ENCODE data around the gene TMEM179. TPM values are rescaled to one million over a fixed set of nuclear protein-coding genes. Genes with fewer than 3 reads are reported as not detected.

Gene TMEM179
- total and polyA plus RNA-seq, 2 experiments from 2014 or later = not detected

DNA sequence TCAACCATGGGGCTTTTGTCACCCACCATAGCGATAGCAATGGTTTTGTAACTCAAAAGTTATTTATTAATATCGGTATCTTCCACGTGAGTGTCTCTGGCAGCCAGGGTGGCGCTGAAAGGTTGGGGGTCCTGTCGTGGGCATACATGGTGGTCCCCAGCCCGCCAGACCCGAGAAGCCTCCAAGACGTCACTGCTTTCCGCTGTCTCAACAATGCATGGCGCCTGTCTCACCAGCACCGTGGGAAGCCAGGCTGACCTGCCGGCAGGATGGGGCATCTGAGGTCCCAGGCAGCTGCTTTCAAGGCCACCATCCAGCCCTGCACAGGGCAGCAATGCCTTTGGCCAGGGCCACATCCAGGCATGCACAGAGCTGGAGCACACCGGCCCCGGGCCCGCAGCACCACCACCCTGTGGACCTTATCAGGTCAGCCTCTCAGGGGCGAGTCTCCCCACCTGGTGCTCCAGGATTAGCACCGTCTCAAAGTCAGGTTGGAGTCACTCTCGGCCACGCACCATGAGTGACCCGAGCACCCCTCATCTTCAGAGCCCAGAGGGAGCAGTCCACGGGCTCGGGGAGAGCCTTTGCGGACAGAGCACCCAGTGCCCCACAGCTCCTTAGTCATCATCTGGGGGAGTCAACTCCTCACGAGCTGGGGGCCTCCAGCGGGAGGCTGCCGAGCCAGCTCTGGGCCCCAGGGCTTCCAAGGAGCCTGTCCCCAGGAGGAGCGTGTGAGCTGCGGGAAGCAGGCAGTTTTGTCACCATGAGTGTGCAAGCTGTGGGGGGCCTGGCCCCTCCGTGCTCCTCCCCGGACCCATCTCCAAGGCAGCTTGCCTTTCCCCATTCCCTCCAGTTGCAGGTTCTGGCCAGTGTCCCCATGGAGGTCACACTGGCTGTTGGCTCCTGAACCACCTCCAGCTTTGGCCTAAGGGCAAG is 39.6 kb downstream of the TMEM179 start:
- no peaks in the 10 kb centered on the region for H3K79me2 ChIP-seq (ENCODE audit: insufficient read depth)
- no peak overlapping the region for H3K27ac ChIP-seq
- no peak for DNase-seq
- TF ChIP-seq EZH2 (IDR thresholded peaks at IDR 0.05; ENCODE audit: insufficient read depth, poor library complexity, severe bottlenecking) (no peak), EZH2phosphoT487 (IDR thresholded peaks at IDR 0.05; ENCODE audit: insufficient read depth, low read depth) (no peak)
- no peaks in the 10 kb centered on the region for H3K36me3 ChIP-seq (ENCODE audit: low read depth)
- H3K9me3 ChIP-seq (ENCODE audit: low read depth) = no peaks in the 10 kb centered on the region
- H4K20me1 ChIP-seq (ENCODE audit: insufficient read depth) = no peaks in the 10 kb centered on the region
- H3K9me2 ChIP-seq (ENCODE audit: insufficient read depth) = no peaks in the 10 kb centered on the region
- WGBS, 2 experiments (ENCODE audit: low coverage in 1 of 2, low lambda C conversion rate in 2 of 2, missing lambda C conversion rate in 2 of 2) = 41 to 43% methylated on average over 30 of the region's 30 CpGs
- H2AFZ ChIP-seq = no peak overlapping the region
- in situ Hi-C loops (cut with MboI) = loop anchor here (10.0 kb wide), 1 partner anchor 430 kb away; the partner anchor contains the start of gene KIF26A
- no peak overlapping the region for H3K4me3 ChIP-seq
- no peaks in the 10 kb centered on the region for H3F3A ChIP-seq (ENCODE audit: insufficient read depth)
- H3K9ac ChIP-seq = no peak overlapping the region
- H3K4me1 ChIP-seq (ENCODE audit: insufficient read depth) = no peaks in the 10 kb centered on the region
- H3K27me3 ChIP-seq (replicated peaks; ENCODE audit: insufficient read depth) = peaks cover 13% of the 10 kb centered on the region
- H3K4me2 ChIP-seq (ENCODE audit: unreplicated experiment) = no peak overlapping the region

DNA sequence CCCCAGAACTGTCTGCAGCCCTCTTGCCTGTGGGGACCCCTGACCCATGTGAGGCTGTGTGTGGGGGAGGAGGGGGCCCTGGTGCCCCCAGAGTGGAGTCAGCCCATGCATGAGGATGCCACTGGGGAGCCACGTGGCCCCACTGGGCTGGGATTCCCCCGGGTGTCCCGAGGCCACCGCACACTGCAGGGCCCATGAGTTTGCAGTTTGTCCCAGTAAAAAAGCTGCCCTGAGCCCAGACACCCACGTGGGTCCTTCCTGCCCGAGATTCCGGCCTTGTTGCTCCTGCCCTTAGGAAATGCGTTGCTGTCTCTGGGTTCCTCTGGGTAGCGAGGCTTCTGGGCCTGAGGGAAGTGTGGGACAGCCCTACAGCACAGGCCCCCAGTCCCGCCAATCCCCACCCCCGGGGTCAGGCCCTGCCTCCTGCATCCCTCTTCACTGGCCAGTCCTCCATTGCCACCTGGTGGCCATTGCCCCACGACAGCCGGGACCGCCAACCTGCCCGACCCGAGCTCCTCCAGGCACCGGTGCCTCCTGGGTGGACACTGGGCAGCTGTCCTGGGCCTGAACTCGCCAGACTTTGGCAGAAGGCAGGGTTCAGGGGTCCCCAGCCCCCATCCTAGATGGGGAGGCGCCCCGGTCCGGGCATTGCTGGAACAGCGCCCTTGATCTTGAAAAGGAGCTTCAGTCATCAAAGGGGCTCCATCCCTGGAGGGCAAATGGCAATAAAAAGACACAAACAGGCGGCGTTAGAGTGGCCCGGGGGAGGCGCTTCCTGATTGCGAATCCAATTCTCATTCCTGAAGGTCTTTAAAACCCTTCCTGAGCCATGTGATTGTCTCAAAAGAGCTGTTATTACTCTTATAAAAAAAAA is 40.6 kb downstream of the TMEM179 start:
- H3K4me1 ChIP-seq (ENCODE audit: insufficient read depth) = no peaks in the 10 kb centered on the region
- no peaks in the 10 kb centered on the region for H3K9me2 ChIP-seq (ENCODE audit: insufficient read depth)
- no peaks in the 10 kb centered on the region for H3F3A ChIP-seq (ENCODE audit: insufficient read depth)
- no peak overlapping the region for H3K4me3 ChIP-seq
- H3K9me3 ChIP-seq (ENCODE audit: low read depth) = no peaks in the 10 kb centered on the region
- H3K27me3 ChIP-seq (replicated peaks; ENCODE audit: insufficient read depth) = peaks cover 13% of the 10 kb centered on the region
- WGBS, 2 experiments (ENCODE audit: low coverage in 1 of 2, low lambda C conversion rate in 2 of 2, missing lambda C conversion rate in 2 of 2) = 3 to 6% methylated on average over 23 to 25 of the region's 27 CpGs
- no peaks in the 10 kb centered on the region for H3K36me3 ChIP-seq (ENCODE audit: low read depth)
- no peak overlapping the region for H3K4me2 ChIP-seq (ENCODE audit: unreplicated experiment)
- in situ Hi-C loops (cut with MboI) = loop anchor here (10.0 kb wide), 1 partner anchor 429 kb away; the partner anchor contains the start of gene KIF26A
- H3K27ac ChIP-seq = no peak overlapping the region
- no peak overlapping the region for H2AFZ ChIP-seq
- no peak overlapping the region for H3K9ac ChIP-seq
- DNase-seq = peak; percentile 63
- no peaks in the 10 kb centered on the region for H4K20me1 ChIP-seq (ENCODE audit: insufficient read depth)
- TF ChIP-seq EZH2phosphoT487 (IDR thresholded peaks at IDR 0.05; ENCODE audit: insufficient read depth, low read depth) (no peak), EZH2 (IDR thresholded peaks at IDR 0.05; ENCODE audit: insufficient read depth, poor library complexity, severe bottlenecking) (no peak)
- H3K79me2 ChIP-seq (ENCODE audit: insufficient read depth) = no peaks in the 10 kb centered on the region

DNA sequence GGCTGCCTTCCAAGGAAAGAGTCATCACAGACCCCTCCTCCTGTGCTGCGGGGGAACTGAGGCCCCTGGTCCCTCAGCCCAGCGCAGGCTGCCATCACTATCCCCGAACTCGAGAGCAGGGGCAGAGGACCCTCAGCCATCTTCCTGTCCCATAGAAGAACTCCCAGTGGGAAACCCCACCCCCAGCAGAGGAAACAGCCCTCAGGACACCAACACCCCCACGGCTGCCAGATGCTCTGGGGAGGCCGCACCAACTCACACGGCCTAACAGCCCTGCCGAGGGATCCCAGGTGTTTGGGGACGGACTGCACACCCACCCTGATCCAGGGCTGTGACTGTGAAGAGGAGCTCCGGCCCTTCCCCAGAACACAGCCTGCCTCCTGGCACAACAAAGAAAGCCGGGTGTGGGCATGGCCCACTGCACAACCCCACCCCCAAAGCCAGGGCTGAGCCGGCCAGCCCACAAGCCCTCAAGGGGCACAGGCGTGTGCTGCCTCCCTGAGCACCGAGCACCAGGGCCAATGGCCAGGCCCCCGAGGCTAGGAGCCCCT is 41.3 kb downstream of the TMEM179 start:
- H3F3A ChIP-seq (ENCODE audit: insufficient read depth) = no peaks in the 10 kb centered on the region
- in situ Hi-C loops (cut with MboI) = loop anchor here (10.0 kb wide), 1 partner anchor 428 kb away; the partner anchor contains the start of gene KIF26A
- 45 to 46% methylated on average over 15 of the region's 15 CpGs for WGBS, 2 experiments (ENCODE audit: low coverage in 1 of 2, low lambda C conversion rate in 2 of 2, missing lambda C conversion rate in 2 of 2)
- H3K27me3 ChIP-seq (replicated peaks; ENCODE audit: insufficient read depth) = peaks cover 10% of the 10 kb centered on the region; the same call in 1 of the 2 replicates
- H3K27ac ChIP-seq = no peak overlapping the region
- no peaks in the 10 kb centered on the region for H4K20me1 ChIP-seq (ENCODE audit: insufficient read depth)
- TF ChIP-seq EZH2 (IDR thresholded peaks at IDR 0.05; ENCODE audit: insufficient read depth, poor library complexity, severe bottlenecking) (no peak), EZH2phosphoT487 (IDR thresholded peaks at IDR 0.05; ENCODE audit: insufficient read depth, low read depth) (no peak)
- H3K4me2 ChIP-seq (ENCODE audit: unreplicated experiment) = no peak overlapping the region
- no peaks in the 10 kb centered on the region for H3K4me1 ChIP-seq (ENCODE audit: insufficient read depth)
- H3K9ac ChIP-seq = no peak overlapping the region
- no peaks in the 10 kb centered on the region for H3K36me3 ChIP-seq (ENCODE audit: low read depth)
- no peak overlapping the region for H3K4me3 ChIP-seq
- H3K9me2 ChIP-seq (ENCODE audit: insufficient read depth) = no peaks in the 10 kb centered on the region
- H2AFZ ChIP-seq = no peak overlapping the region
- no peak for DNase-seq
- H3K79me2 ChIP-seq (ENCODE audit: insufficient read depth) = no peaks in the 10 kb centered on the region
- no peaks in the 10 kb centered on the region for H3K9me3 ChIP-seq (ENCODE audit: low read depth)

DNA sequence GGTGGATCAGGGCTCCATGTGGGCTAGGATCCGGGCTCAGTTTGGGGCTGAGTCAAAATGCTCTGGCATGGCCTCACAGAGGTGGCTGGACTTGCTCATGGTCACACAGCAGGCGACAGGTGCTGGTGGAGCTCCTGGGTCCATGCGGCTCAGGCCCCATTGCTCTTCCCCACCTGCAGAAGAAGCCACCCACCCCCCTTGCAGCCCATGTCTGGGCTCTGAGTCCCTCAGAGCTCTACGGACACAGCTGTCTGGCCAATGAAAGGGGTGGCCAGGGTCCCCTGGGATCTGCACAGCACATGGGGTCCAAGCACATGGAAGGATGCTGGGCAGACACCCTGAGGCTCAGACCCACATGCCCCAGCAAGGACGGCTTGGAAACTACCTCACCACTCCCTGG is 42.0 kb downstream of the TMEM179 start:
- Histone ChIP-seq H3K4me1 (ENCODE audit: insufficient read depth) (no peaks in the 10 kb centered on the region), H3K36me3 (ENCODE audit: low read depth) (no peaks in the 10 kb centered on the region), H3K79me2 (ENCODE audit: insufficient read depth) (no peaks in the 10 kb centered on the region), H3K9ac (no peak overlapping the region), H3K4me2 (ENCODE audit: unreplicated experiment) (no peak overlapping the region), H3K27me3 (replicated peaks; ENCODE audit: insufficient read depth) (peaks cover 10% of the 10 kb centered on the region; the same call in 1 of the 2 replicates), H4K20me1 (ENCODE audit: insufficient read depth) (no peaks in the 10 kb centered on the region), H3K9me2 (ENCODE audit: insufficient read depth) (no peaks in the 10 kb centered on the region), H3K4me3 (no peak overlapping the region), H3K27ac (no peak overlapping the region), H3K9me3 (ENCODE audit: low read depth) (no peaks in the 10 kb centered on the region), H3F3A (ENCODE audit: insufficient read depth) (no peaks in the 10 kb centered on the region), H2AFZ (no peak overlapping the region)
- no peak for DNase-seq
- 41 to 42% methylated on average over 5 of the region's 5 CpGs for WGBS, 2 experiments (ENCODE audit: low coverage in 1 of 2, low lambda C conversion rate in 2 of 2, missing lambda C conversion rate in 2 of 2)
- in situ Hi-C loops (cut with MboI) = loop anchor here (10.0 kb wide), 1 partner anchor 428 kb away; the partner anchor contains the start of gene KIF26A
- TF ChIP-seq EZH2phosphoT487 (IDR thresholded peaks at IDR 0.05; ENCODE audit: insufficient read depth, low read depth) (no peak), EZH2 (IDR thresholded peaks at IDR 0.05; ENCODE audit: insufficient read depth, poor library complexity, severe bottlenecking) (no peak)

Data from GM23248 (cell line).